GM18519 (cell line): ENCODE results near the gene MTR.

Source experiments
- ATAC-seq: cut with Tn5 transposase; IDR thresholded peaks from one replicate; pipeline ENCODE4 v1.9.1; 2021; ENCODE audit warnings: mild to moderate bottlenecking, moderate library complexity; ENCODE audit not compliant: unreplicated experiment, low FRiP score

MTR gene

GRCh38 chr1:236773919-236774318, 21.2 kb upstream of the MTR start:
- ATAC-seq: no peak

GRCh38 chr1:236774926-236775325, 20.2 kb upstream of the MTR start:
- no peak for ATAC-seq

- ATAC-seq: no peak
Measured at GRCh38 chr1:236779312-236779711, 15.8 kb upstream of the MTR start.

GRCh38 chr1:236785477-236785876, 9.6 kb upstream of the MTR start:
- no peak for ATAC-seq

GRCh38 chr1:236786453-236786852, 8.6 kb upstream of the MTR start:
- no peak for ATAC-seq

GRCh38 chr1:236794585-236795034, 482 bp upstream of the MTR start:
- no peak for ATAC-seq

- peak; percentile 16 for ATAC-seq
Measured at GRCh38 chr1:236795757-236796667, 920 bp downstream of the MTR start.

GRCh38 chr1:236799001-236799400, 3.9 kb downstream of the MTR start:
- no peak for ATAC-seq

GRCh38 chr1:236800002-236800620, 5.0 kb downstream of the MTR start:
- ATAC-seq: no peak

- no peak for ATAC-seq
Measured at GRCh38 chr1:236800623-236801022, 5.5 kb downstream of the MTR start.

GRCh38 chr1:236802264-236802663, 7.2 kb downstream of the MTR start:
- ATAC-seq: no peak

- no peak for ATAC-seq
Measured at GRCh38 chr1:236806634-236807033, 11.5 kb downstream of the MTR start.

- no peak for ATAC-seq
Measured at GRCh38 chr1:236808005-236808404, 12.9 kb downstream of the MTR start.

- no peak for ATAC-seq
Measured at GRCh38 chr1:236808564-236809130, 13.6 kb downstream of the MTR start.

- ATAC-seq: no peak
Measured at GRCh38 chr1:236809148-236809547, 14.1 kb downstream of the MTR start.

GRCh38 chr1:236810018-236810417, 14.9 kb downstream of the MTR start:
- no peak for ATAC-seq

GRCh38 chr1:236812334-236813030, 17.4 kb downstream of the MTR start:
- ATAC-seq: no peak

GRCh38 chr1:236815941-236816340, 20.8 kb downstream of the MTR start:
- no peak for ATAC-seq

GRCh38 chr1:236819856-236820255, 24.8 kb downstream of the MTR start:
- ATAC-seq: no peak

- ATAC-seq: no peak
Measured at GRCh38 chr1:236821091-236821627, 26.1 kb downstream of the MTR start.

GRCh38 chr1:236823559-236823958, 28.5 kb downstream of the MTR start:
- no peak for ATAC-seq
